Astrocyte (in vitro differentiated cells and primary cell): ENCODE results near the gene AQP1.

Experiments
- EZH2 ChIP-seq: IDR thresholded peaks from 2 replicates; pipeline ENCODE4 v1.6.1; 2012; ENCODE audit warnings: mild to moderate bottlenecking, low read length, inconsistent platforms; ENCODE audit not compliant: insufficient read depth
- TF ChIP-seq, protein P1 (sequence below): IDR thresholded peaks from 2 replicates; pipeline ENCODE4 v1.5.1; 2011; ENCODE audit warnings: low read depth, mild to moderate bottlenecking, inconsistent platforms, low read length, moderate library complexity; ENCODE audit not compliant: insufficient read depth

DNA sequence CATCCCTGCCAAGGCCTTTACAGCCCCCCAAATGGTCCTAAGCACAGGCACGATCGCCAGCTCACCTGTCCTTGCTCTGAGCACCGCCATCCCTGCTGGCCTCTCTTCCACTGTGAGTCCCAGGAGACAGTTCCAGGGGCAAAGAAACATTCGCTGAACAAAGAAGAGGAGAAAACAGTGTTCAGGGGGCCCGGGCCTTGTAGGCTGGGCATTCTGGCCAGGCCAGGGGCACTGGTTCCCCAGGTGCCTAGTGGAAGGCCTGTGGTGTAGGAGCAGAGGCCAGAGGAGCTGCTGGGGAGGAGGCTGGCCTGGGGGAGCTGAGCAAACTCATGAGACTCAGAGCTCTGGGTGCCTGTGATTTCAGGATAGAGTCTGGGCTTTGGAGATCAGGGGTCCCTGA is 22.6 kb downstream of the AQP1 start:
- TF ChIP-seq EZH2: no peak
- TF ChIP-seq, protein P1, sequence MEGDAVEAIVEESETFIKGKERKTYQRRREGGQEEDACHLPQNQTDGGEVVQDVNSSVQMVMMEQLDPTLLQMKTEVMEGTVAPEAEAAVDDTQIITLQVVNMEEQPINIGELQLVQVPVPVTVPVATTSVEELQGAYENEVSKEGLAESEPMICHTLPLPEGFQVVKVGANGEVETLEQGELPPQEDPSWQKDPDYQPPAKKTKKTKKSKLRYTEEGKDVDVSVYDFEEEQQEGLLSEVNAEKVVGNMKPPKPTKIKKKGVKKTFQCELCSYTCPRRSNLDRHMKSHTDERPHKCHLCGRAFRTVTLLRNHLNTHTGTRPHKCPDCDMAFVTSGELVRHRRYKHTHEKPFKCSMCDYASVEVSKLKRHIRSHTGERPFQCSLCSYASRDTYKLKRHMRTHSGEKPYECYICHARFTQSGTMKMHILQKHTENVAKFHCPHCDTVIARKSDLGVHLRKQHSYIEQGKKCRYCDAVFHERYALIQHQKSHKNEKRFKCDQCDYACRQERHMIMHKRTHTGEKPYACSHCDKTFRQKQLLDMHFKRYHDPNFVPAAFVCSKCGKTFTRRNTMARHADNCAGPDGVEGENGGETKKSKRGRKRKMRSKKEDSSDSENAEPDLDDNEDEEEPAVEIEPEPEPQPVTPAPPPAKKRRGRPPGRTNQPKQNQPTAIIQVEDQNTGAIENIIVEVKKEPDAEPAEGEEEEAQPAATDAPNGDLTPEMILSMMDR: no peak
